HFFc6 (cell line): Measurements from ENCODE around the gene STUM. TPM values are rescaled to one million over a fixed set of nuclear protein-coding genes. Genes with fewer than 3 reads are reported as not detected.

Experiments
- DNase-seq: peaks from one replicate; pipeline ENCODE4 v3.0.0-alpha.2; 2018
- H3K27ac Mint-ChIP-seq: 2 replicates; pipeline ENCODE4 v1.8.0; 2020; ENCODE audit warnings: mild to moderate bottlenecking, mixed read lengths
- H3K27me3 Mint-ChIP-seq: 2 replicates; pipeline ENCODE4 v1.8.0; 2021; ENCODE audit warnings: mild to moderate bottlenecking, moderate library complexity, mixed read lengths; ENCODE audit not compliant: insufficient read depth
- H3K36me3 Mint-ChIP-seq: 2 replicates; pipeline ENCODE4 v1.8.0; 2021; ENCODE audit warnings: low read depth, mixed read lengths
- H3K4me1 Mint-ChIP-seq: 2 replicates; pipeline ENCODE4 v1.8.0; 2020; ENCODE audit warnings: low read depth, mixed read lengths
- H3K4me3 Mint-ChIP-seq: 2 replicates; pipeline ENCODE4 v1.8.0; 2020; ENCODE audit warnings: mild to moderate bottlenecking, moderate library complexity, mixed read lengths
- H3K9me3 Mint-ChIP-seq: 2 replicates; pipeline ENCODE4 v1.8.0; 2020; ENCODE audit warnings: mild to moderate bottlenecking, mixed read lengths
- CTCF ChIP-seq: fragments of 200-600 bp; sonication (generic); IDR thresholded peaks from 2 replicates; pipeline ENCODE4 v1.5.0; 2021; ENCODE audit warnings: antibody characterized with exemption, mild to moderate bottlenecking
- total RNA-seq, 6 experiments: library from RNA; stranded (reverse); fragmentation: NEBNext Ultra II Directional; extraction: Animal tissue kit (Norgen Biotek cat#: 25700); gene quantifications; 2 replicates in 1 of 6; 3 replicates in 5 of 6; pipeline ENCODE4 v1.2.3, GENCODE V29; 2021

STUM gene
- total RNA-seq, 6 experiments from 2014 or later, result not detected

DNA sequence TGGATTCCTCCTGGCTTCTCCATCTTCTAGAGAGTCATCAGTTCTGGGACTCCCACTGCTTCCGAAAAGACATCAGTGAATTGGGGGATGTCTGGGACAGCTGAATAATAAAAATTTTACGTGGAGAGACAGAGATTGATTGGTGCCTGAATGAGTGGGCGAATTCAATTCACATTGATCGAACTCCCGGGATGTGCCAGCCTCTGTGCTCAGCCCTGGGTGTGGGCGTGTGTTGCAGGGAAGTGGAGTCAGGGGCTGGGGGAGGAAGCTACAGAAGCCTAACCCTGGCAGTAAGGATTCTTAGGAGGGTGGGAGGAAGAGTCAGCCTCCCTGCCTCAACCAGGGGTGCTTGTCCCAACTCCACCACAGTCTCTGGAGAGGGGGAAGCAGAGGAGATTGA is 18.0 kb upstream of the STUM start:
- no peaks in the 10 kb centered on the region for H3K4me1 Mint-ChIP-seq
- H3K36me3 Mint-ChIP-seq, result no peaks in the 10 kb centered on the region
- no peak overlapping the region for H3K4me3 Mint-ChIP-seq
- no peak overlapping the region for H3K27ac Mint-ChIP-seq
- no peaks in the 10 kb centered on the region for H3K9me3 Mint-ChIP-seq
- H3K27me3 Mint-ChIP-seq, result peaks cover 23% of the 10 kb centered on the region
- TF ChIP-seq CTCF, result no peak
- no peak for DNase-seq

DNA sequence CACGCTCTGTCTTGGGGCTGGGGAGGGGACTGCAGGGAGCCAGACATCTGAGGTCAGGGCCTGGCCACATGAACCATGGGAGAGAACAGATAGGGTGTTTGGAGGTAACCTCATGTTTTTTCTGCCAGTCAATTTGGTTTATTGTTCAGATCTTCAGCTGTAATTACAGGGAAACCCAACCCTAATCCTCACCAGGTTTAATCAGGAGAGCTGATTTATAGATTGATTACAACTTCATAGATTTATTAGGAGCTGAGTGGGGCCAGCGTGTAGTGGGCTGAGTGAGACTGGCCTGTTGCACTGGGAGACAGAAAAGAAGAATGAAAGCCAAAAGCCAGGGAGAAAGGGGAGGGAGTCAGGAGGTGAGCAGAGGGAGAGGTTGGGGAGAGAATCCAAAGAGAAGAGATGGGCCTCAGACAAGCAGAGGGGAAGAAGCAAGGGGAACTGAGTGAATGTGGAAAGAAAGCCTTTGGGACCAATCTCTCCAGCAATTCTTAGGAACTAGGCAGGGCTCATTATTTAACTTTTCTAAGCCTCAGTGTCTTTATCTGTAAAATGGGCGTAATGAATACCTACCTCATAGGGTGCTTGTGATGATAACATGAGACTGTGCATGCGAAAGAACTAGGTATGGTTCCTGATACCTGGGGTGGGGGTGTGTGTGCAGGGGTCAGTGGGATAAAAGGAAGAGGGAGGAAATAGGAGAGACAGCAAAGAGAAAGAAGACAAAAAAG is 17.0 kb upstream of the STUM start:
- H3K36me3 Mint-ChIP-seq, result no peaks in the 10 kb centered on the region
- H3K27me3 Mint-ChIP-seq, result peaks cover 23% of the 10 kb centered on the region
- no peak for TF ChIP-seq CTCF
- H3K27ac Mint-ChIP-seq, result no peak overlapping the region
- H3K9me3 Mint-ChIP-seq, result no peaks in the 10 kb centered on the region
- H3K4me1 Mint-ChIP-seq, result no peaks in the 10 kb centered on the region
- DNase-seq, result no peak
- no peak overlapping the region for H3K4me3 Mint-ChIP-seq

DNA sequence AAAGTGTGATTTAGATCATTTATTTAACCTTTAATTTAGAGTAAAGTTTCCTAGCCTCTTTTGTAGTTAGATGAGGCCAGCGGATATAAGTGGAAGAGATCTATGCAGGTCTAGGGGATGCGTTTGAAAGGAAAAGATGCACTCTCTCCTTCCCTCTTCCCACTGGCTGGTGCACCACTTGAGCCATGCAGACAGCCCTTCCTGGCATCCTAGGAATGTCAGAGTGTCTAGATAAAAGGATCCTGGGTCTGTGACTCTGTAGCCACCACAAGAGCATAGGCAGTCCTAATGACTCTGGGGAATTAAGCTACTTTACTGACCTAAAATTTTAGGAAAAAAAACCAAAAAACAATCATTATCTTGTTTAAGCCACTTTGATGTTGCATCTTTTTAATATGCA is 16.0 kb upstream of the STUM start:
- Mint-ChIP-seq H3K4me3 (no peak overlapping the region), H3K9me3 (no peaks in the 10 kb centered on the region), H3K36me3 (no peaks in the 10 kb centered on the region), H3K27me3 (peaks cover 26% of the 10 kb centered on the region), H3K27ac (no peak overlapping the region), H3K4me1 (no peaks in the 10 kb centered on the region)
- TF ChIP-seq CTCF, result no peak
- DNase-seq, result no peak

- H3K4me3 Mint-ChIP-seq, result no peak overlapping the region
- H3K9me3 Mint-ChIP-seq, result no peaks in the 10 kb centered on the region
- no peaks in the 10 kb centered on the region for H3K36me3 Mint-ChIP-seq
- no peak overlapping the region for H3K27ac Mint-ChIP-seq
- H3K27me3 Mint-ChIP-seq, result peaks cover 27% of the 10 kb centered on the region
- no peak for DNase-seq
- no peaks in the 10 kb centered on the region for H3K4me1 Mint-ChIP-seq
- TF ChIP-seq CTCF, result no peak
Observed at GRCh38 chr1:226533220-226533619, 15.3 kb upstream of the STUM start.

- DNase-seq, result no peak
- H3K4me3 Mint-ChIP-seq, result no peak overlapping the region
- H3K9me3 Mint-ChIP-seq, result no peaks in the 10 kb centered on the region
- H3K27me3 Mint-ChIP-seq, result peaks cover 36% of the 10 kb centered on the region
- no peaks in the 10 kb centered on the region for H3K36me3 Mint-ChIP-seq
- no peak for TF ChIP-seq CTCF
- H3K4me1 Mint-ChIP-seq, result no peaks in the 10 kb centered on the region
- H3K27ac Mint-ChIP-seq, result no peak overlapping the region
Observed at GRCh38 chr1:226534098-226534497, 14.5 kb upstream of the STUM start.

GRCh38 chr1:226534645-226535044 is 13.9 kb upstream of the STUM start:
- Mint-ChIP-seq H3K27ac (no peak overlapping the region), H3K4me1 (no peaks in the 10 kb centered on the region), H3K4me3 (no peak overlapping the region), H3K27me3 (peaks cover 39% of the 10 kb centered on the region), H3K9me3 (no peaks in the 10 kb centered on the region), H3K36me3 (no peaks in the 10 kb centered on the region)
- TF ChIP-seq CTCF, result no peak
- no peak for DNase-seq
